ENCODE measurements around the gene TNFRSF25.
"Not testable (repeated sequence)": the region's sequence is repeated elsewhere in the genome, so short reads cannot be mapped to it uniquely, and the experiment has no call there.

The TNFRSF25 gene

DNA sequence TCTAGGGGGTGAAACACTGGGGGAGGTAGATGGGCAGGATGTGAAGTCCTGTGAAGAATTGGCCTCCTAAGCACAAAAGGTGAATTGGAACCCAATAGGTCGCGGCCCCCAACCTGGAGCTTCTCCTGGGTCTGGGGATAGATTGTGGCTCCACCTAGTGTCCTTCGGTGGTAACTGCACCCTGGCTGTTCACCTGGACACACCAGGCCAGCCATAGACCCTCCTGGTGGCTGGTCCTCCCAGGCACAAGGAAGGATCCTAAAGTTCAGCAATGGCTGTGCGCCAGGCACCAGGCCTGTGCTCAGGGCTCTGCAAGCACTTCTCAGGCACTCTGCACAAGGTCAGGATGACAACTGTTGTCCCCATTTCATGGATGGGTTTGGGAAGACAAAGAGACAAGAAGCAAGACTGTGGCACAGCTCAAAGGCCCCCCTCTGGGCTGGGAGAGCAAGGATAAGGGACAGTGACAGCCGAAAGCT, 27.9 kb downstream of the TNFRSF25 start:
- Mint-ChIP-seq H3K27ac (no peak overlapping the region), H3K4me1 (ENCODE audit: low read depth) (no peaks in the 10 kb centered on the region), H3K27me3 (peaks cover 53% of the 10 kb centered on the region), H3K9me3 (no peaks in the 10 kb centered on the region), H3K4me3 (no peak overlapping the region), H3K36me3 (ENCODE audit: low read depth) (no peaks in the 10 kb centered on the region)
- intact Hi-C loops (cut with micrococcal nuclease): loop anchor here (10.0 kb wide), 1 partner anchor 193 kb away; the partner anchor contains the start of gene HES3

DNA sequence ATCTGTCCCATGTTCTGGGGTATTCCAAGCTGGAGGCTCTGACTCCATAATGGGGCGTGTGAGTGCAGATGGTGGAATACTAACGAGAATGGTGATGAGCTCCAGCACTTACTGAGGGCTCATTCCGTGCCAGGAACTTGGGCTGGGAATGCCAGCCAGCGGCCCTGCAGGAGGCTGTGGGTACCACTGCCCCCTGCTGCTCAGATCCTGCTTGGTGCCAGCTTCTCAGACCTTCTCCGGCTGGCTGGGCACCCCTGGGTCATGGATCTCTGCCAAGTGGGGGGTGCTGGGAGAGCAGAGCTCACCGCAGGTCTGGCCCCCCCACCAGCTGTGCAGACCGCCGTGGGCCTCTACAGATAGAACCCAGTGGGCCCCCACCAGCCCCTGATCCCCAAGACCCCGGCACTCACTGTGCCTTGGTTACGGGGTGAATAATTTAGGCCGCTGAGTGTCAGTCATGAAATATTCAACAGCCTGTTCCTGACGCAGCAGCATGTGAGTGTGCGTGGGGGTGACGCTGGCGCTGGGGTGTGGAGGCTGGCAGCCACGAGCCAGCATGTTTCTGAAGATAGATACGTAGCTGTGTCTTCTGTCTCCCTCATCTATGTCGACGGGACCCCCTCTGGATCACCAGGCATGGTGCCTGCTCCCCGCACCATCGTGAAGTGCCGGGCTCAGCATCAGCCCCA, 28.8 kb downstream of the TNFRSF25 start:
- H3K36me3 Mint-ChIP-seq (ENCODE audit: low read depth); H3K9me3 Mint-ChIP-seq; H3K27ac Mint-ChIP-seq; H3K4me3 Mint-ChIP-seq; H3K4me1 Mint-ChIP-seq (ENCODE audit: low read depth): not testable (repeated sequence)
- H3K27me3 Mint-ChIP-seq: peaks cover 53% of the 10 kb centered on the region
- intact Hi-C loops (cut with micrococcal nuclease): loop anchor here (10.0 kb wide), 1 partner anchor 192 kb away; the partner anchor contains the start of gene HES3

DNA sequence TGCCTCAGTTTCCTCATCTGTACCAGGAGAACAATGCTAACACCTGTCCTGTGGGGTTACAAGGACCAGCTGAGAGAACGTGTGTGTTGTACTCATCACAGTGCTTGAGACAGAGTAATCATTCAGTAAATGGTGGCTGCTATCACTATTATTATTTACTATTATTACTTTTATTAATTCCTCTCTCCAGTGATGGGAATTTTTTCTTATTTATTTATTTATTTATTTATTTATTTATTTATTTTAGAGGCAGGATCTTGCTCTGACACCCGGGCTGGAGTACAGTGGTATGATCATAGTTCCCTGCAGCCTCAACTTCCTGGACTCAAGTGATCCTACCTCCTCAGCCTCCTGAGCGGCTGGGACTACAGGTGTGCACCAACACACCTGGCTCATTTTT, 29.7 kb downstream of the TNFRSF25 start:
- H3K4me3 Mint-ChIP-seq; H3K9me3 Mint-ChIP-seq; H3K4me1 Mint-ChIP-seq (ENCODE audit: low read depth); H3K27ac Mint-ChIP-seq; H3K36me3 Mint-ChIP-seq (ENCODE audit: low read depth): not testable (repeated sequence)
- intact Hi-C loops (cut with micrococcal nuclease): loop anchor here (10.0 kb wide), 1 partner anchor 191 kb away; the partner anchor contains the start of gene HES3
- H3K27me3 Mint-ChIP-seq: peaks cover 49% of the 10 kb centered on the region

DNA sequence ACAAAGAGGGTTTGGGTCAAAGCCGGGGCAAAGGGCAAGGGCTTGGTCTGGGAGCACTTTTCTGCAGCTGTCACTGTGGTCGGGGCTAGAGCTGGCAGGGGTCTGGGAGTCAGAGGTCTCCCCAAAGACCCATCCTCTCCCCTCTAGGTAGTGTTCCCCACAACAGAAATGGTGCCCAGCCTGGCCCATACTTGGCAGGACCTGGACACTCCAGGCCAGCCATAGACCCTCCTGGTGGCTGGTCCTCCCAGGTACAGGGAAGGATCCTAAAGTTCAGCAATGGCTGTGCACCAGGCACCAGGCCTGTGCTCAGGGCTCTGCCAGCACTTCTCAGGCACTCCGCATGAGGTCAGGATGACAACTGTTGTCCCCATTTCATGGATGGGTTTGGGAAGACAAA, 30.4 kb downstream of the TNFRSF25 start:
- Mint-ChIP-seq H3K4me3 (no peak overlapping the region), H3K27ac (no peak overlapping the region), H3K36me3 (ENCODE audit: low read depth) (no peaks in the 10 kb centered on the region), H3K9me3 (no peaks in the 10 kb centered on the region), H3K4me1 (ENCODE audit: low read depth) (no peaks in the 10 kb centered on the region), H3K27me3 (peaks cover 48% of the 10 kb centered on the region)
- intact Hi-C loops (cut with micrococcal nuclease): loop anchor here (10.0 kb wide), 1 partner anchor 191 kb away; the partner anchor contains the start of gene HES3

DNA sequence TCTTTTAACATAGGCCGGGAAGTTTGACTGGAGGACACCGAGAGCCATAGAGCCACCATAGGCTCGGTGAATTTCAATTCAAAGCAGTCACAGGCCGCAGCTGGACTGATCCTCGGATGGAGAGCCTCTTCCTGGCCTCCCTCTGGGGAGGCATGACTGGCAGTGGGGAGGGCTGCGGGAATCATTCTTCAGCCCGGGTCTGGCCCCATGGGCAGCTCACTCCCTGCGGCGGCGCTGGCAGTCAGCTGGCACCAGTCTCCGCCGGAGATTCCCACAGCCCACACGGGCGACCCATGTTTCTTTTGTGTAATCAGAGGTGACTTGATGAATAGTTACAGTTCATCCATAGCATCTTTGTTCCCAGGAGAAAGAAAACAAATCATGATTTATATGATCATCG, 30.8 kb downstream of the TNFRSF25 start:
- H3K4me1 Mint-ChIP-seq (ENCODE audit: low read depth): peaks cover 4% of the 10 kb centered on the region
- no peaks in the 10 kb centered on the region for H3K9me3 Mint-ChIP-seq
- H3K4me3 Mint-ChIP-seq: no peak overlapping the region
- H3K27me3 Mint-ChIP-seq: peaks cover 51% of the 10 kb centered on the region
- H3K27ac Mint-ChIP-seq: no peak overlapping the region
- H3K36me3 Mint-ChIP-seq (ENCODE audit: low read depth): no peaks in the 10 kb centered on the region
- intact Hi-C loops (cut with micrococcal nuclease): loop anchor here (10.0 kb wide), 1 partner anchor 190 kb away; the partner anchor contains the start of gene HES3

DNA sequence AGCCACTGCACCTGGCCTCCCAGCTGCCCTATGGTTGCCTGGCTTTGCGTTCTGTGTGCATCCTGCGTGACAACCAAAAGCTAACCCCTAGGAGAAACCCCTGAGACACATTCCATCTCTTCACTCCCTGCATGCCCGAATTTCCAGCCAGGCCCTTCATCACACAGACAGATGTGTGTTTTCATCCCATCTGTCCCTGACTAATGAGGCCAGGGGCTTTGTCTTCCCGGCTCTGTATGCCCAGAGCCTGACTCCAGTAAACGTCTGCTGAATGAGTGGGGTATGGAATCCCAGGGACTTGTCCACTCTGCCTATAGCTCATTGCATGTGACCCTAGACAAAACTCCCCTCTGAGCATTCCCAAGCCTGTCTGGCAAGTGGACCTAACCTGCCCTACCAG, 31.8 kb downstream of the TNFRSF25 start:
- Mint-ChIP-seq H3K27me3 (peaks cover 50% of the 10 kb centered on the region), H3K9me3 (no peaks in the 10 kb centered on the region), H3K4me1 (ENCODE audit: low read depth) (peaks cover 10% of the 10 kb centered on the region), H3K4me3 (no peak overlapping the region), H3K27ac (no peak overlapping the region), H3K36me3 (ENCODE audit: low read depth) (no peaks in the 10 kb centered on the region)
- intact Hi-C loops (cut with micrococcal nuclease): loop anchor here (10.0 kb wide), 1 partner anchor 189 kb away; the partner anchor contains the start of gene HES3

DNA sequence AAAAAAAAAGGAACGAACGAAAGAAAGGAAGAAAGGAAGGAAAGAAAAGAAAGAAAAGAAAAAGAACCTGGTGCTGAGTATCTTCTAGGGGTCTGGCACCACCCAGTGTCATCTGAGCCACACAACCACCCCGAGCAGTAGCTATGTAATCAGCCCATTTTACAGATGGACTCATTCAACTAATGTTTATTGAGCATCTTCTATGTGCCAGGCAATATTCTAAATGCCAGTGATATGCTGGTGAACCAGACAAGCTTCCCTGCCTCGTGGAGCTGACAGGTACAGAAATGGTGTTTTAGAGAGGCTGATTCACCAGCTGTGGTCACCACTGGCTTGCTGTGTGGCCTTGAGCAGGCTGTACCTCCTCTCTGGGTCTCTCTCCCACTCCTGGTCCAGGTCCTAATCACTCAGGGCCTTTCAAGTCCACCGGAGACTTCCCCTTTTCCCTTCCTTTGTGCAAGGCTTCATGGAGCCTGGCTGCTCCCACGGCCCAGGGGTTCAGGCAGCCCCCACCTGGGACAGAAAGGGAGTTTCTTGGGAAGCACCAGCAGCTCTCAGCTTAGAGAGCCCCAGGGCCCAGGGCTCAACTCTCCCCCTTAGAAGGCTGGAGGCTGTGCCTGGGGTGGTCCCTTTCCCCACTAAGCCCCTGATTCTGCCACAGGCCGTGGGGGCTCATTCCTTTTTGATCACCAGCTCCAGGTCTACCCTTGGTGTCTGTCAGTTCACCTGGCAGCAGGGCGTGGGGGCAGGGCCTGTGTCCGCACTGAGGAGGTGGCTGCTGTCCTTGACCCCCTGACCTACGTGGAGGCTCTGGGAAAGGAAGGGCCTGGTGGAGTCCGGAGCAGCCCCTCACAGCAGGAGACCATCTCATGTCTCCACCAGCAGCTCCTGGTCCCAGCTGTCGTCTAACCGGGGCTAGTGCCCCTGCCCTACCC, 34.1 kb downstream of the TNFRSF25 start:
- H3K4me1 Mint-ChIP-seq (ENCODE audit: low read depth); H3K36me3 Mint-ChIP-seq (ENCODE audit: low read depth); H3K27ac Mint-ChIP-seq; H3K9me3 Mint-ChIP-seq; H3K4me3 Mint-ChIP-seq: not testable (repeated sequence)
- peaks cover 47% of the 10 kb centered on the region for H3K27me3 Mint-ChIP-seq
- intact Hi-C loops (cut with micrococcal nuclease): loop anchor here (10.0 kb wide), 1 partner anchor 187 kb away; the partner anchor contains the start of gene HES3

DNA sequence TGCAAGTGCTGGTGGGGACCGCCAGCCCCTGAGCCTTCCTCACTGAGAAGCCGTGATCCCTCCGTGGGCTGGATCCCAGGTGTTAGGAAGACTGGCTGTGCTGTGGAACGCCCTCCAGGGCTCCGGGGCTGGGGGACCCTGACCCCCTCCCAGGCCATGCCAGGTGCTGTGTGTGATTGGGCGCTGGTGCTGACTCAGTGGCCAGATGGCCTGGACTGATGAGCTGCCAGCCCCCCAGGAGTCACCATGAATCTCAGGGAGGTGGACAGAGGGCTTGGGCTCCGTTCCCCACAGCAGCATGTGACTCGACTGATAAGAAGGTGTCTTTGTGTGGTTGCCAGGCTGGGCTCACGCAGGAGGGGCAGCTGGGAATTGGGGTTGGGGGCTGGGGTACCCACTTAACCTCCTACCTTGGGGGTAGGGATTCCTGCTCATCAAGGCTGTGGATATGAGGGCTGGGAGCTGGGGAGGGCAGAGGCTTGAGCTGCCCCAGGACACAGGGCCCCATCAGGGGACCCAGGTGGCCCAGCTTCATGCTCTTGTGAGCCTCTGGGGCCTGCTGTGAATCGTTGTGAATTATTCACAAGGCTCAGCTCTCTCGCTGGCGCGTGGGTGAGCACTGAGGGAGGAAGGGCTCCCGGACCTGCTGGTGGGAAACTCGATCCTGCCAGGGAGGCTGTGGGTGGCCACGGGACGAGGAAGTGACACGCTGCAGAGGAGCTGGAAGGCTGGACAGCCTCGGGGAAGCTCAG, 36.1 kb downstream of the TNFRSF25 start:
- not testable (repeated sequence) for H3K9me3 Mint-ChIP-seq, H3K4me3 Mint-ChIP-seq
- peaks cover 66% of the 10 kb centered on the region for H3K27me3 Mint-ChIP-seq

DNA sequence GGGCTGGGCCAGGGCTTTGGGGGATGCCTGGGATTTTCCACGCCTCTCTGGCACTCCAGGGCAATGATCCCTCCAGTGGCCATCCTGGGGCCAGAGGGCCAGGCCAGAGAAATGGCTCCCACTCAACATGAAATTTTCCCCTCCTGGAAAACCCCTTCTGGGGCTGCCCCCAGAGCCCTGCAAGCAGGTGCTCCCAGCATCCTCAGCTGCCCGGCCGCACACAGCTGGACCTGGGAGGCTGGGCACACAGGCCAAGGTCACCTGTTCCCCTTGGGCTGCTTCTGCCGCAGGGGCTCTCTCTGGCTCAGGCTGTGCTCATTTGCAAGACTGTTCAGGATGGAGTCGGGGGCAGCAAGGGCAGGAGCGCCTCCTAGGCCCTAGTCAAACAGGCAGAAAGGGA, 37.5 kb downstream of the TNFRSF25 start:
- H3K9me3 Mint-ChIP-seq; intact Hi-C loops (cut with micrococcal nuclease); H3K27ac Mint-ChIP-seq; H3K36me3 Mint-ChIP-seq (ENCODE audit: low read depth); H3K4me3 Mint-ChIP-seq: not testable (repeated sequence)
- Mint-ChIP-seq H3K4me1 (ENCODE audit: low read depth) (peaks cover 18% of the 10 kb centered on the region), H3K27me3 (peaks cover 71% of the 10 kb centered on the region)

More for the DNA sequence above, 36.1 kb downstream of the TNFRSF25 start:
- H3K36me3 Mint-ChIP-seq (ENCODE audit: low read depth); H3K27ac Mint-ChIP-seq; H3K4me1 Mint-ChIP-seq (ENCODE audit: low read depth): not testable (repeated sequence)
- intact Hi-C loops (cut with micrococcal nuclease): loop anchor here (10.0 kb wide), 1 partner anchor 185 kb away; the partner anchor contains the start of gene HES3

DNA sequence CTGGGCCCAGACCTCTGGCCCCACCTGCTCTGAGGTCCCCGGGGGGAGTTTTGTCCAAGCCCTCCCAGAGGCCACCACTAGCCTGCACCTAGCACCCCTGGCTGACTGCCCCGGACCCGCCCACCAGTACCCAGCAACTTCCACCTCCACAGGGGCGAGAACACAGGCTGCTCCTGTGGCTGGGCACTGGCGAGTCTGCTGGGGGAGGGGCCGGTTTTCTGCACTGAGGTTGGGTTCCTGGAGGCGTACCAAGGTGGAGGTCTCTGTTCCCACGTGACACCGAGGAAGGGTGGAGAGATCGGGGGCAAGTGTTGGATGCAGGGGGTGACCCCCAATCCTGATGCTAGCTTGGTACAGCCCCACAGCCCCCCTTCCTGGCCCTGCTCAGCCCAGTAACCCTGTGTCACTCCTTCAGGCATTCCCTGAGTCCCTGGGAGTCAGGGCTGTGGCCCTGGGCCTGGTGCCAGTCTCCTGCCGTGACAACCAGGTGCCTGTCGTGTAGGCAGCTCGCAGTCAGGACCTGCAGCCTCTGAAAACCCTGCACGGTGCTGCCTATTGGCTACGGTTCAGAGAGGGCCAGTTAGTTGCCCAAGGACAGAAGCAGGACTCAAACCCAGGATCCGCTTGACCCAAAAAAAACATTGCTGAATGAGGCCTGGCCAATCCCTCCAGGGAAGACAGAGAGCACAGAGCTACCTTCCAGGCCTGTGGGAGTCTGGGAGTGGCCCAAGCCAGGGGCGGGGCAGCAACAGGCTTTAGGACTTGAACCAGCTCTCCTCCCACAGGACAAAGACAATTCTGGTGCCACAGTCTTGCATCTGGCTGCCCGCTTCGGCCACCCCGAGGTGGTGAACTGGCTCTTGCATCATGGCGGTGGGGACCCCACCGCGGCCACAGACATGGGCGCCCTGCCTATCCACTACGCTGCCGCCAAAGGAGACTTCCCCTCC, 38.3 kb downstream of the TNFRSF25 start:
- Mint-ChIP-seq H3K36me3 (ENCODE audit: low read depth) (no peaks in the 10 kb centered on the region), H3K27me3 (peaks cover 76% of the 10 kb centered on the region), H3K4me1 (ENCODE audit: low read depth) (peaks cover 18% of the 10 kb centered on the region), H3K27ac (no peak overlapping the region), H3K4me3 (no peak overlapping the region), H3K9me3 (no peaks in the 10 kb centered on the region)
- intact Hi-C loops (cut with micrococcal nuclease): no loop called here

DNA sequence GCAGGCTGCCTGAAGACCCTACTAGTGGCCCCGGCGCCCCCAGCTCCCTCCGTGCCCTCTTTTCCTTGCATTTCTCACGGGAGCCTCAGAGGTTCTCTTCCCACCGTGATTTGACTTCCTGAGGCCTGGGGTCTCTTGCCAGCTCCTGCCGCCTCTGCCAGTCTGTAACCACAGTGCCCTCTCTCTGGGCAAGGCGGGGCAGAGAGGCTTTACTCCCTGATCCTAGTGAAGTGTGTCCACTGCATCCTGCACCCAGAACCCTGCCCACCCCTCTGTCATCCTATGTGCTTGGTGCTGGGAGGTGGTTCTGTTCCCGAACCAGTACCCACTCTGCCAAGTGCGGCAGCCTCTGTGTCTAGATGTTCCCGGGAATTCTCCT, 39.0 kb downstream of the TNFRSF25 start:
- no peak overlapping the region for H3K4me3 Mint-ChIP-seq
- no peaks in the 10 kb centered on the region for H3K9me3 Mint-ChIP-seq
- H3K27ac Mint-ChIP-seq: no peak overlapping the region
- peaks cover 82% of the 10 kb centered on the region for H3K27me3 Mint-ChIP-seq
- peaks cover 18% of the 10 kb centered on the region for H3K4me1 Mint-ChIP-seq (ENCODE audit: low read depth)
- no peaks in the 10 kb centered on the region for H3K36me3 Mint-ChIP-seq (ENCODE audit: low read depth)
- intact Hi-C loops (cut with micrococcal nuclease): no loop called here

DNA sequence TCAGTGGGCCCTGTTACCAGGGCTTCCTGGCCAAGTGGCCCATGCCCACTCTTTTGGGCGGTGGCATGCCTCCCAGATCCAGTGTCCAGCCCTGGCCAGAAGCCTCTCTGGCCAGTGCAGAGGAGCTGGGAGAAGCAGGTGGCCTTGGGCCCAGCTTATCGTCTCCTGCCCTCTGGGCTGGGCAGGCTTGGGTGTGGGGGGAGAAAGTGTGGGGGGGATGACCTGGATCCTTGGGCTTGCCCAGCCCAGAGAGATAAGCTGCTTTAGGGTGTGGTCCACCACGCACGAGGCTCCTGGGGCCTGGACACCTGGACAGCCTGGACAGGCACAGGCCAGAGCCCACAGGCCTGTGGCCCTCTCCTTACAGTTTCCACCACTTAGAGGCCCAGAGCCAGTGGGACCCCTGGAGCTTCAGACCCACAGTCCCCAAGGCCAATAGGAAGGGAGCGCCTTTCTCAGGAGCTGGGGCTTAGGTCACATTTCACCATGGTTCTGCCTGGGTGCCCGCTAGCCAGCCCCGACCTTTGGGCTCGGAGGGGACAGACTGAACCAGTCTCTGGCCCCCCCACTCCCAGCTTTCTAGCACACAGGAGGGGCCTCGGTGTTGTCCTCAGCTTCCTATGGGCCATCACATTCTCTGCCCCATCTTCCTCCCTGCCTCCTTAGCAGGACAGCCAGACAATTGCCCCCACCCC, 39.5 kb downstream of the TNFRSF25 start:
- H3K4me1 Mint-ChIP-seq (ENCODE audit: low read depth): peaks cover 18% of the 10 kb centered on the region
- no peaks in the 10 kb centered on the region for H3K9me3 Mint-ChIP-seq
- no peaks in the 10 kb centered on the region for H3K36me3 Mint-ChIP-seq (ENCODE audit: low read depth)
- intact Hi-C loops (cut with micrococcal nuclease): no loop called here
- H3K27me3 Mint-ChIP-seq: peaks cover 87% of the 10 kb centered on the region
- H3K27ac Mint-ChIP-seq: no peak overlapping the region
- no peak overlapping the region for H3K4me3 Mint-ChIP-seq

All from dendritic cell treated with granulocyte-macrophage colony-stimulating factor and Interleukin-4, amounts not matched to agents 40 ng/mL and 50 ng/mL, for 4 days (primary cell).